Choroid plexus epithelial cell (primary cell): Measurements from ENCODE around the gene TECPR1.
A peak's percentile ranks its signal among the peaks of the same experiment; 100 is the strongest.

Experiments
- DNase-seq: peaks from one replicate; pipeline ENCODE4 v3.0.0-alpha.2; 2010; ENCODE audit warnings: low read depth
- H3K4me3 ChIP-seq: 2 replicates; pipeline ENCODE4 v1.5.1; 2011; ENCODE audit warnings: low read depth, mild to moderate bottlenecking, control low read depth, low read length, moderate library complexity
- CTCF ChIP-seq: conservative IDR thresholded peaks from 2 replicates; pipeline ENCODE4 v1.5.1; 2011; ENCODE audit warnings: low read depth, mild to moderate bottlenecking, control low read depth, inconsistent platforms, low read length, moderate library complexity

Gene TECPR1

GRCh38 chr7:98217623-98218582 is 34.1 kb downstream of the TECPR1 start:
- DNase-seq, result peak; percentile 9
- TF ChIP-seq CTCF, result no peak
- no peak overlapping the region for H3K4me3 ChIP-seq

GRCh38 chr7:98216941-98217622 is 35.0 kb downstream of the TECPR1 start:
- no peak overlapping the region for H3K4me3 ChIP-seq

GRCh38 chr7:98215561-98216495 is 36.2 kb downstream of the TECPR1 start:
- H3K4me3 ChIP-seq, result no peak overlapping the region
- TF ChIP-seq CTCF, result no peak
- no peak for DNase-seq

More at GRCh38 chr7:98216941-98217622, 35.0 kb downstream of the TECPR1 start:
- no peak for DNase-seq
- no peak for TF ChIP-seq CTCF

- H3K4me3 ChIP-seq, result no peak overlapping the region
- no peak for TF ChIP-seq CTCF
- no peak for DNase-seq
Measured at GRCh38 chr7:98214811-98215321, 37.2 kb downstream of the TECPR1 start.

GRCh38 chr7:98213888-98214810 is 37.9 kb downstream of the TECPR1 start:
- TF ChIP-seq CTCF, result no peak
- H3K4me3 ChIP-seq, result no peak overlapping the region
- no peak for DNase-seq
